Heart left ventricle (tissue), 16 donors: ENCODE measurements around the gene CAPZA1. TPM values are rescaled to one million over a fixed set of nuclear protein-coding genes. Genes with fewer than 3 reads are reported as not detected.
A peak's percentile ranks its signal among the peaks of the same experiment; 100 is the strongest.

Source experiments
- ATAC-seq, 4 donors: fragments of 200-7000 bp; cut with Tn5 transposase; one replicate each; pipeline ENCODE4 v1.9.1; 2020 to 2022; ENCODE audit warnings: moderate library complexity in 4 of 4, mild to moderate bottlenecking in 3 of 4, moderate number of reproducible peaks in 1 of 4
- DNase-seq, 5 donors: peaks; one replicate each; pipeline ENCODE4 v3.0.0-alpha.2; 2020
- H3K27ac ChIP-seq, 12 donors: fragments of 200-600 bp; sonication (generic) in 4 of 12; one replicate each; pipeline versions ENCODE4 v1.5.0 to v1.8.0; 2016 to 2022; ENCODE audit warnings: mild to moderate bottlenecking in 2 of 12
- H3K27me3 ChIP-seq, 9 donors: fragments of 200-600 bp; sonication (generic) in 2 of 9; one replicate each; pipeline versions ENCODE4 v1.5.1 to v1.8.0; 2016 to 2022; ENCODE audit warnings: mild to moderate bottlenecking in 3 of 9
- H3K36me3 ChIP-seq, 9 donors: fragments of 200-600 bp; sonication (generic) in 2 of 9; one replicate each; pipeline versions ENCODE4 v1.5.0 to v1.8.0; 2018 to 2022; ENCODE audit warnings: mild to moderate bottlenecking in 2 of 9
- H3K4me1 ChIP-seq, 12 donors: fragments of 200-600 bp; sonication (generic) in 4 of 12; one replicate each; pipeline versions ENCODE4 v1.5.0 to v1.8.0; 2016 to 2022; ENCODE audit warnings: mild to moderate bottlenecking in 3 of 12
- H3K4me3 ChIP-seq, 12 donors: fragments of 200-600 bp; sonication (generic) in 4 of 12; one replicate each; pipeline versions ENCODE4 v1.5.0 to v1.8.0; 2017 to 2022; ENCODE audit warnings: mild to moderate bottlenecking in 9 of 12, moderate library complexity in 4 of 12
- H3K9me3 ChIP-seq, 12 donors: fragments of 200-600 bp; sonication (generic) in 4 of 12; one replicate each; pipeline versions ENCODE4 v1.5.0 to v1.8.0; 2016 to 2022; ENCODE audit warnings: mild to moderate bottlenecking in 1 of 12
- POLR2A ChIP-seq, 2 donors: fragments of 450-650 bp; IDR thresholded peaks; one replicate each; pipeline ENCODE4 v1.6.1; 2017; ENCODE audit warnings: antibody characterized with exemption in 2 of 2, mild to moderate bottlenecking in 2 of 2, moderate library complexity in 2 of 2
- WGBS, 4 donors: extraction: QIAGEN DNeasy Blood & Tissue Kit in 2 of 4; methylation state at CpG; one replicate each; pipeline versions ENCODE4 v1.1.5 to v1.1.7; 2013 to 2018; 5-methylcytosine and 5-hydroxymethylcytosine counted together
- intact Hi-C, 10 donors: fragments of 100-400 bp; cut with DNase I; formaldehyde crosslinking; loops; one replicate each; pipeline versions ENCODE4 v1.11.1 to v1.14.2; 2022
- polyA plus RNA-seq, 2 donors: library from polyadenylated mRNA; stranded (reverse); fragments of 200-250 nt; gene quantifications; one replicate each; pipeline ENCODE4 v1.2.3, GENCODE V29; 2013
- total RNA-seq, 9 donors: library from RNA; depleted of rRNA in 2 of 9; stranded (reverse); fragments of >200 nt in 2 of 9; fragmentation: NEBNext Ultra II Directional in 3 of 9; extraction: Animal tissue kit (Norgen Biotek cat#: 25700) in 3 of 9; gene quantifications; one replicate each; pipeline versions ENCODE4 v1.1.0 to v1.2.4, GENCODE V29; 2016 to 2023
- TF ChIP-seq, protein P1 (sequence below), 12 donors: fragments of 200-600 bp; sonication (generic) in 4 of 12; IDR thresholded peaks; one replicate each; pipeline versions ENCODE4 v1.5.0 to v1.8.0; 2018 to 2022; ENCODE audit warnings: antibody characterized with exemption in 12 of 12, mild to moderate bottlenecking in 5 of 12
- donor health status: ischemic (EF 13 %, LVEDD 7.1; RV severe dilation, severe dysfunction).
- donor health status: healthy with polysubstance abuse.
- donor health status: DM: no; HTN: yes; CAD: no.
- donor health status: DM: no; HTN: no; CAD: no.
- donor health status: ischemic (EF 25% LVEDD 6.9; RV normal size, moderate dysfunction).
- donor health status: ischemic (EF 25% LVEDD 5.7; RV mildly dilated, moderate dysfunction).
- donor health status: healthy.
- donor health status: DM: yes; HTN: yes; CAD: no.
- donor health status: ischemic (EF 35%, LVEDD 5.7; RV mildly dilated, moderate dysfunction).
- donor health status: nonischemic (EF 11% LVEDD 7.7; RV severe dilation, severe dysfunction).
- donor health status: DM: yes; HTN: yes; CAD: no.
- donor health status: PGD.
- donor health status: ischemic (EF 29% LVEDD 5.4; RV normal size, mild dysfunction).
- donor health status: nonischemic (EF 23%, LVEDD 6.1; RV moderate dilation, normal function).

The CAPZA1 gene
- total and polyA plus RNA-seq, 11 donors, result 17.0 to 98.4 (median 32.6) TPM

DNA sequence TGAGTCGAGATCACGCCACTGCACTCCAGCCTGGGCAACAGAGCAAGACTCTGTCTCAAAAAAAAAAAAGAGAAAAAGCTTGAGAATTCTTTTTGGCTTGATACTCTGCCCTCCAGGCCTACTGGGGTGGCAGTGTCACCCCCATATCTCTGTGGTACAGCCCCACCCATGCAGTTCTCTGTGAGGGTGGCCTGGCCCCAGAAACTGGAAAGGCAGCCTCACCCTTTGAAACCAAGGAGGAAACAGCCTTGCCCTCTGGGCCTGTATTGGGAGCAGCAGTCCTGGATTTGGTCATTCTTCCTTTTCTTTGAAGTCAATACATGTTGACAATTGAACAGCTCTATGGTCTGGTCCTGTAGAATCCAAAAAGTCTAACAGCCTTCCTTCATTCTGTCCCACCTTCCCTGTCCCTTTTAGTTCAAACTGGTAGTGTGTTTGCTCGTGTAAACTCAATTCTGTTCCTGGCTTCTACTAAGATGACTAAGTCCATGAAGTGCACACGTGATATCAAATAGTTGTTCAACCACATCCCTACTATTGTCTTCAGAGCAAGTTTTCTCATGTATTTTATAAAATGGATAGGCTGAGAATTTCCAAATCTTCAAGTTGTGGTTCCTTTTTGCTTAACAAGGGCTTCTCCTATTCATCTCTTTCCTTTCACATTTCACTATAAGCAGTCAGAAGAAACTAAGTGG is 13.9 kb upstream of the CAPZA1 start:
- Histone ChIP-seq H3K36me3 (peaks cover 0 to 99% (median 85%) of the 10 kb centered on the region in 9 donors), H3K4me3 (no peak overlapping the region), H3K4me1 (no peaks in the 10 kb centered on the region), H3K27me3 (no peaks in the 10 kb centered on the region), H3K27ac (no peak overlapping the region), H3K9me3 (no peaks in the 10 kb centered on the region)
- ATAC-seq (no peak), DNase-seq (no peak)
- TF ChIP-seq POLR2A (IDR thresholded peaks at IDR 0.05), result no peak
- TF ChIP-seq, protein P1, sequence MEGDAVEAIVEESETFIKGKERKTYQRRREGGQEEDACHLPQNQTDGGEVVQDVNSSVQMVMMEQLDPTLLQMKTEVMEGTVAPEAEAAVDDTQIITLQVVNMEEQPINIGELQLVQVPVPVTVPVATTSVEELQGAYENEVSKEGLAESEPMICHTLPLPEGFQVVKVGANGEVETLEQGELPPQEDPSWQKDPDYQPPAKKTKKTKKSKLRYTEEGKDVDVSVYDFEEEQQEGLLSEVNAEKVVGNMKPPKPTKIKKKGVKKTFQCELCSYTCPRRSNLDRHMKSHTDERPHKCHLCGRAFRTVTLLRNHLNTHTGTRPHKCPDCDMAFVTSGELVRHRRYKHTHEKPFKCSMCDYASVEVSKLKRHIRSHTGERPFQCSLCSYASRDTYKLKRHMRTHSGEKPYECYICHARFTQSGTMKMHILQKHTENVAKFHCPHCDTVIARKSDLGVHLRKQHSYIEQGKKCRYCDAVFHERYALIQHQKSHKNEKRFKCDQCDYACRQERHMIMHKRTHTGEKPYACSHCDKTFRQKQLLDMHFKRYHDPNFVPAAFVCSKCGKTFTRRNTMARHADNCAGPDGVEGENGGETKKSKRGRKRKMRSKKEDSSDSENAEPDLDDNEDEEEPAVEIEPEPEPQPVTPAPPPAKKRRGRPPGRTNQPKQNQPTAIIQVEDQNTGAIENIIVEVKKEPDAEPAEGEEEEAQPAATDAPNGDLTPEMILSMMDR (IDR thresholded peaks at IDR 0.05), result no peak
- WGBS, 4 donors, result 91 to 95% (median 94%) methylated on average over 4 of the region's 4 CpGs
- intact Hi-C loops, result no loop called here

DNA sequence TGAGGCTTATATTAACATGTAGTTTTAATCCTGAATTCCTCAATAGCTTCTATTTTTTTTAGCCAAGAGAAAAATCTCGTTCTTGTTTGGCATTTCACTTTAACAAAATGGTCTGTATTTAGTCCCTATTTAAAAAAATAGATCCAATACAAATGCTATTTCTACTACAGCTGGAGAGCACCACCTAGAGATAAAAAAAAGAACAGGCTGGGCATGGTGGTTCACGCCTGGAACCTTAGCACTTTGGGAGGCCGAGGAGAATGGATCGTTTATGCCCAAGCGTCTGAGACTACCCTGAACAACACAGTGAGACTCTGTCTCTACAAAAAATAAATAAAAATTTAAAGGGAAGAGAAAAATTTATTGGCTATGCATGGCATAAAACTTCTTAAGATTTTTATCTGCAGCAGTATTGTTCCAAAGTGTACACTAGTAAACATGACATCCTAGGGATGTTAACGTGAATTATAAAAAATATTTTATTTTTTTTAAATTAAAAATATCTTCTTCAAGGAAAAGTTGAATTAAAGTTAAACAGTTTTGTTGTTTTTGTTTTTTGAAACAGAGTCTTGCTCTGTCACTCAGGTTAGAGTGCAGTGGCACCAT is 5.1 kb upstream of the CAPZA1 start:
- peaks cover 0 to 72% (median 58%) of the 10 kb centered on the region in 9 donors for H3K36me3 ChIP-seq
- H3K27ac ChIP-seq, result no peak overlapping the region
- WGBS, 4 donors, result 79 to 85% (median 82%) methylated on average over 6 of the region's 6 CpGs
- no peak overlapping the region for H3K4me3 ChIP-seq
- DNase-seq (no peak), ATAC-seq (no peak)
- TF ChIP-seq, protein P1 (IDR thresholded peaks at IDR 0.05), result peak in 11 of 12 donors; percentile 4 to 55 (median 35)
- no peak for TF ChIP-seq POLR2A (IDR thresholded peaks at IDR 0.05)
- intact Hi-C loops, result loop anchor here in 9 of 10 donors (5.0 to 10.0 kb wide), 7 partner anchors 58 to 222 kb away; partner anchors contain the start of genes CTTNBP2NL (in 3 of the 9), WNT2B (in 2 of the 9) and MOV10 (in 1 of the 9)
- no peaks in the 10 kb centered on the region for H3K27me3 ChIP-seq
- H3K4me1 ChIP-seq, result peaks cover 0 to 17% (median 9%) of the 10 kb centered on the region in 12 donors
- no peaks in the 10 kb centered on the region for H3K9me3 ChIP-seq

DNA sequence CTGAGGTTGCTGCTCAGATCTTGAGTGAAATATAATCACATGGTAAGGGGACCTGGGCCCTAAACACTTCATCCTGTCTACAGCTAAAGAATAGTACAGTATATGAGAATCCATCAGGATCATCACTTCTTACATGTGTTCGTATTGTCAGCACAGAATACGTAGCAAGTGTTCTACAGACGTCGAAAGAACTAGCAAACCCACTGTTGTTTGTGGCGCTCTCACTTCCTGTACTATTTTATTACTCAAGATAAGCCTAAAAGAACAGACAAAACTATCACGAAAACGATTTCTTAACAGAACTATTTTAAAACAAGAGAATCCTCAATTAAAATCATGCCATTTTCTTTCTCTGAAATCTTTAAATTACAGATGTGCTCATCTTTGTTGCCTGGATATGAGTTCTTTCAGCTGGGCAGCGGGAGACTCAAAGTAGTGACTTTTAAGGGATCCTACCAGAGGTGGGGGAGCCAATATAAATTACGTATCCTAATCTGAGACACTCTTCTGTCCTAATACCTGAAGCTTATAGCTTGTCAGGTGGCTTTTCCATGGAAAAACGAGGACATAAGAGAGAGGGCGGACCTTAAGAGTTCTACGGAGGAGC is 1.4 kb upstream of the CAPZA1 start:
- Histone ChIP-seq H3K36me3 (peaks cover 0 to 35% (median 27%) of the 10 kb centered on the region in 9 donors), H3K4me3 (peak overlapping the region; percentile 71 to 99 (median 89)), H3K4me1 (peaks cover 0 to 47% (median 36%) of the 10 kb centered on the region in 12 donors), H3K27me3 (no peaks in the 10 kb centered on the region), H3K9me3 (no peaks in the 10 kb centered on the region), H3K27ac (peak overlapping the region; percentile 92 to 100 (median 98))
- TF ChIP-seq, protein P1 (IDR thresholded peaks at IDR 0.05), result peak in 1 of 12 donors; percentile 1
- TF ChIP-seq POLR2A (IDR thresholded peaks at IDR 0.05), result no peak
- intact Hi-C loops, result loop anchor here (2.0 to 10.0 kb wide), 9 partner anchors 54 to 226 kb away; partner anchors contain the start of genes CTTNBP2NL (in 3 of the 10), RHOC (in 2 of the 10), WNT2B (in 2 of the 10) and MOV10 (in 1 of the 10)
- peak in 1 of 4 donors; percentile 7 for ATAC-seq
- DNase-seq, result no peak
- 1 to 2% (median 2%) methylated on average over 12 of the region's 12 CpGs for WGBS, 4 donors
